OCI-LY3 (cell line): Measurements from ENCODE around the gene SGCA.

ENCODE experiments used
- H2AFZ ChIP-seq: fragments of 200-600, 300-600 bp; shearing (Covaris generic); 2 replicates; pipeline ENCODE4 v1.6.0; 2014; ENCODE audit warnings: antibody characterized with exemption, low read depth, low read length
- H3K27ac ChIP-seq: fragments of 200-600, 300-600 bp; sonication (generic); 2 replicates; pipeline ENCODE4 v1.5.1; 2014; ENCODE audit warnings: mild to moderate bottlenecking, low read length, moderate library complexity, mixed read lengths
- H3K27me3 ChIP-seq: fragments of 200-600, 300-600 bp; sonication (generic); 2 replicates; pipeline ENCODE4 v1.6.1; 2014; ENCODE audit warnings: low read depth, low read length, mixed read lengths
- H3K36me3 ChIP-seq: fragments of 200-600, 300-600 bp; sonication (generic); replicated peaks from 2 replicates; pipeline ENCODE3; 2014; ENCODE audit warnings: low read depth, low read length, mixed read lengths
- H3K4me1 ChIP-seq: fragments of 300-600, 200-600 bp; sonication (generic); 2 replicates; pipeline ENCODE4 v1.6.1; 2014; ENCODE audit warnings: low read length, mixed read lengths
- H3K4me2 ChIP-seq: fragments of 200-600, 300-600 bp; sonication (generic); 2 replicates; pipeline ENCODE4 v1.6.1; 2014; ENCODE audit warnings: low read length, mixed read lengths
- H3K4me3 ChIP-seq: fragments of 300-600, 200-600 bp; sonication (generic); 2 replicates; pipeline ENCODE4 v1.5.1; 2014; ENCODE audit warnings: antibody characterized with exemption, mild to moderate bottlenecking, low read length, moderate library complexity
- H3K79me2 ChIP-seq: fragments of 300-600, 200-600 bp; shearing (Covaris generic); 2 replicates; pipeline ENCODE4 v1.6.1; 2014; ENCODE audit warnings: mild to moderate bottlenecking, low read length, mixed read lengths
- H3K9ac ChIP-seq: fragments of 300-600, 200-600 bp; shearing (Covaris generic); 2 replicates; pipeline ENCODE4 v1.6.0; 2014; ENCODE audit warnings: mild to moderate bottlenecking, low read length, moderate library complexity
- H3K9me3 ChIP-seq: fragments of 200-600, 300-600 bp; shearing (Covaris generic); 2 replicates; pipeline ENCODE4 v1.6.1; 2014; ENCODE audit warnings: low read length, mixed read lengths; ENCODE audit not compliant: insufficient read depth
- H4K20me1 ChIP-seq: fragments of 200-600, 300-600 bp; sonication (generic); 2 replicates; pipeline ENCODE4 v1.6.1; 2016; ENCODE audit warnings: low read length, mixed read lengths; ENCODE audit not compliant: insufficient read depth
- CTCF ChIP-seq: fragments of 200-600, 300-600 bp; sonication (generic); IDR thresholded peaks from 2 replicates; pipeline ENCODE4 v1.5.1; 2014; ENCODE audit warnings: antibody characterized with exemption, low read length, low read depth
- EZH2phosphoT487 ChIP-seq: fragments of 200-600 bp; shearing (Covaris generic); IDR thresholded peaks from 2 replicates; pipeline ENCODE4 v1.6.1; 2018; ENCODE audit warnings: antibody characterized with exemption, mixed run types, low read depth

The SGCA gene

DNA sequence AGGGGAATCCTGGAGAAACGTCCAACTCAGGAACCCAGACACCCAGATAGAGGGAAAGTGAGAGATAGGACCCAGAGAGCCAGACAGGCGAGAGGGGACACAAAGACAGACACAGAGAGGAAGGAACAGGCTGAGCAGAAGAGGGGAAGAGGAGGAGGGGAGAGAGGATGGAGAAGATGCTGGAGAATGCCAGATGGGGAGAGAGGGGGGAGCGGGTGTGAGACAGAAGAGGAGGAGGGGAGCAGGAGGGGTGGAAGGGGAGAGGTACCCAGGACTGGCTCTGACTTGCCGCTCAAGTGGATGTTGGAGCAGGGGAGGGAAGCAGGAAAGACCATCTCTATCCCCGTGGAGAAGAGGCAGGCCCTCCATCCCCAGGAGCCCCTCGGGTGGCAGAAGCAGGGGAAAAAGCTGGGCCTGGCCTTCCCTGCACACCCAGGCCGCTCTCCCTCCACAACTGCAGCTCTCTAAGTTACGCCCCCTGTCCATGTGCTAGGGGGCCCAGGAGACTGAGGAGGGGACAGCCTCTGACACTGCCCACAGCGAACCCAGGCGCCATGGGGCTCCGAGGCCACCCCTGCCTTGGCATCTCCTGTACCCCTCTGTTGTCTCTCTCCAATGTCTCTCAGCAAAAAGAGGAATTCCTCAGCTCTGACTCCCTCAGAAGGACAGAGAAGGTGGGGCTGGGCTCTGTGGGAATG lies 20.1 kb upstream of the SGCA start:
- Histone ChIP-seq H4K20me1 (peaks cover 65% of the 10 kb centered on the region), H3K27me3 (no peaks in the 10 kb centered on the region), H3K36me3 (peaks cover 88% of the 10 kb centered on the region), H3K79me2 (peaks cover 99% of the 10 kb centered on the region), H3K4me3 (peak overlapping the region; percentile 93), H3K27ac (peak overlapping the region; percentile 98), H3K9me3 (no peaks in the 10 kb centered on the region), H2AFZ (no peak overlapping the region), H3K4me2 (peak overlapping the region; percentile 95), H3K4me1 (peaks cover 58% of the 10 kb centered on the region), H3K9ac (peak overlapping the region; percentile 99)
- no peak for TF ChIP-seq EZH2phosphoT487
- TF ChIP-seq CTCF, result no peak

- H3K4me1 ChIP-seq, result peaks cover 51% of the 10 kb centered on the region
- H3K9me3 ChIP-seq, result no peaks in the 10 kb centered on the region
- H4K20me1 ChIP-seq, result peaks cover 58% of the 10 kb centered on the region
- H3K4me2 ChIP-seq, result peak overlapping the region; percentile 95
- TF ChIP-seq CTCF (no peak), EZH2phosphoT487 (no peak)
- no peaks in the 10 kb centered on the region for H3K27me3 ChIP-seq
- peaks cover 98% of the 10 kb centered on the region for H3K79me2 ChIP-seq
- peak overlapping the region; percentile 98 for H3K27ac ChIP-seq
- peak overlapping the region; percentile 99 for H3K9ac ChIP-seq
- no peak overlapping the region for H2AFZ ChIP-seq
- peaks cover 83% of the 10 kb centered on the region for H3K36me3 ChIP-seq
- H3K4me3 ChIP-seq, result peak overlapping the region; percentile 93
These were observed 19.4 kb upstream of the SGCA start for GRCh38 chr17:50146230-50146926.

DNA sequence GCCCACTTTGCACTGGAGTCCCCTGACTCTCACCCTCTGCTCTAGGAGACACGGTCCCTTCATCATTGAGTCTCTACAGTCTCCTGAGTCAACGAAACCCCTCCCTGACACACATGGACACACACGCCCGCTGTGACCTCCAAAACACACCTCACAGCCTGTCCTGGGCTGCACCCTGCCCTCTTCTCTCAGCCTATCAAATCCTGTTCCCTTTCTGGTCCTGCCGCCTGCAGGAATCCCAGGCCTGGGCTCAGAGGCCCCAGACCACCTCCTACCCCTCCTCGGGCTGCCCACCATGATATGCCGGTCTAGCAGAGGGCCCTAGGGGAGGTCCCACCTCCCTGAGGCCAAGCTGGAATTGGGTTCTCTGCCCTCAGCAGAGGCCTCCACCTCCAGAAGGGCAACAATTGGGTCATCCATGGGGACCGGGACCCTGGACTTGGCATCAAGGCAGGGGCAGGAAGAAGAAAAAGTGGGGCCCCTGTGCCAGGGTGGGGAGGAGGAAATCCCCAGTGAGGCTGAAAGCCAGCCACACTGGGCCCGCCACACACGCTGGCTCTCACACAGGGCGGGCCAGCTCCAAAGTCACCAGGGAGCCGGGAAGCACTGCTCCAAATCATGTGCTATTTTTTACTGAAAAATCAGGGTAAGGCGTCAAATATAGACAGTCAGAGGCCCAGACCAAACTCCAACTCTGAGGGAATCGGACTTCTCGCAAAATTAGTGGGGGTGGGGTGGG lies 18.7 kb upstream of the SGCA start:
- Histone ChIP-seq H3K79me2 (peaks cover 97% of the 10 kb centered on the region), H3K4me1 (peaks cover 46% of the 10 kb centered on the region), H3K4me3 (peak overlapping the region; percentile 93), H3K27ac (peak overlapping the region; percentile 98), H3K9me3 (no peaks in the 10 kb centered on the region), H2AFZ (no peak overlapping the region), H4K20me1 (peaks cover 51% of the 10 kb centered on the region), H3K36me3 (peaks cover 77% of the 10 kb centered on the region), H3K4me2 (peak overlapping the region; percentile 95), H3K27me3 (no peaks in the 10 kb centered on the region), H3K9ac (peak overlapping the region; percentile 99)
- TF ChIP-seq CTCF, result no peak
- TF ChIP-seq EZH2phosphoT487, result no peak

DNA sequence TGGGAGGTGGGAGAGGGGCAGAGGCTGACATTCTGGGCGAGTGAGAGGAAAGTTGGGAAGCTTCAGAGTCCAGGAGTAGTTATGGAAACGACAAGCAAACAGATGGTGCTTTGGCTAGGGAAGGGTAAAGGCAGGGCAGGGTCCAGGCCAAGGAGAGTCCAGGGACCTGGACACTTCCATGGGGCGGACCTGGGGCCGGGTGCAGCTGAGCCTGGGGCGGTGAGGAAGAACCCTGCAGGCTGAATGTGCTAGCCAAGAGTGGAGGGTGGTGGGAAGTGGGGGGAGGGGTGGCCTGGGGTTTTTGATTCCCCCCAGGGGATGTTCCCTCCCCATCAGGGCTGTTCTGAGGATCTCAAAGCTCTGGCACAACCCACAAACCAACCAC lies 18.0 kb upstream of the SGCA start:
- Histone ChIP-seq H3K4me3 (peak overlapping the region; percentile 93), H3K4me2 (peak overlapping the region; percentile 95), H3K9me3 (no peaks in the 10 kb centered on the region), H3K27ac (peak overlapping the region; percentile 98), H3K4me1 (peaks cover 46% of the 10 kb centered on the region), H3K36me3 (peaks cover 70% of the 10 kb centered on the region), H4K20me1 (peaks cover 43% of the 10 kb centered on the region), H3K79me2 (peaks cover 97% of the 10 kb centered on the region), H3K9ac (peak overlapping the region; percentile 99), H3K27me3 (no peaks in the 10 kb centered on the region), H2AFZ (no peak overlapping the region)
- TF ChIP-seq CTCF (no peak), EZH2phosphoT487 (no peak)
